HepG2 (cell line): ENCODE results near the gene PFDN2. TPM values are rescaled to one million over a fixed set of nuclear protein-coding genes. Genes with fewer than 3 reads are reported as not detected.
A peak's percentile ranks its signal among the peaks of the same experiment; 100 is the strongest.

Source experiments
- CENPX ChIP-seq: sonication (generic); formaldehyde crosslinking; IDR thresholded peaks from 2 replicates; pipeline ENCODE4 v1.9.0; 2021; ENCODE audit warnings: mild to moderate bottlenecking, missing genetic modification reagents, moderate library complexity
- CREB1 ChIP-seq, 2 experiments: fragments of 450-650 bp in 1 of 2; IDR thresholded peaks; 2 replicates each; pipeline ENCODE4 v1.6.1; 2016 to 2017; ENCODE audit warnings: control low read depth in 1 of 2, mild to moderate bottlenecking in 1 of 2, missing compliant biosample characterization in 1 of 2, missing genetic modification characterization in 1 of 2
- CREBL2 ChIP-seq: sonication (generic); formaldehyde crosslinking; IDR thresholded peaks from 2 replicates; pipeline ENCODE4 v1.8.1; 2023; ENCODE audit warnings: missing genetic modification reagents, mild to moderate bottlenecking, borderline replicate concordance
- ETS1 ChIP-seq: sonication (generic); formaldehyde crosslinking; IDR thresholded peaks from 2 replicates; pipeline ENCODE4 v1.4.0; 2020; ENCODE audit warnings: missing genetic modification reagents
- FOXP4 ChIP-seq: sonication (generic); formaldehyde crosslinking; IDR thresholded peaks from 2 replicates; pipeline ENCODE4 v1.4.0; 2020; ENCODE audit warnings: missing genetic modification reagents
- IKZF4 ChIP-seq: sonication (generic); formaldehyde crosslinking; IDR thresholded peaks from 2 replicates; pipeline ENCODE4 v1.5.1; 2020; ENCODE audit warnings: borderline replicate concordance, mild to moderate bottlenecking, low read depth, missing genetic modification reagents; ENCODE audit errors: not compliant biosample characterization
- ISL2 ChIP-seq: sonication (generic); formaldehyde crosslinking; IDR thresholded peaks from 2 replicates; pipeline ENCODE4 v1.5.0; 2020; ENCODE audit warnings: missing genetic modification reagents
- KDM2A ChIP-seq: sonication (generic); formaldehyde crosslinking; IDR thresholded peaks from 2 replicates; pipeline ENCODE4 v1.4.0; 2020; ENCODE audit warnings: low read depth, missing genetic modification reagents, borderline replicate concordance
- KDM6A ChIP-seq: IDR thresholded peaks from 2 replicates; pipeline ENCODE4 v1.6.1; 2016; ENCODE audit warnings: low read depth
- MEIS2 ChIP-seq: sonication (generic); formaldehyde crosslinking; IDR thresholded peaks from 2 replicates; pipeline ENCODE4 v1.9.0; 2021; ENCODE audit warnings: mild to moderate bottlenecking, missing genetic modification reagents
- RXRA ChIP-seq: sonication (generic); formaldehyde crosslinking; IDR thresholded peaks from 2 replicates; pipeline ENCODE4 v1.5.1; 2020; ENCODE audit warnings: missing genetic modification reagents
- SMAD3 ChIP-seq: sonication (generic); formaldehyde crosslinking; IDR thresholded peaks from 2 replicates; pipeline ENCODE4 v1.4.0; 2020; ENCODE audit warnings: missing genetic modification reagents
- SP2 ChIP-seq: sonication (generic); formaldehyde crosslinking; IDR thresholded peaks from 2 replicates; pipeline ENCODE4 v1.5.1; 2020; ENCODE audit warnings: mild to moderate bottlenecking, missing genetic modification reagents
- TOPORS ChIP-seq: sonication (generic); formaldehyde crosslinking; IDR thresholded peaks from 2 replicates; pipeline ENCODE4 v1.8.0; 2023; ENCODE audit warnings: mild to moderate bottlenecking, missing genetic modification reagents
- ZFP36L1 ChIP-seq: sonication (generic); formaldehyde crosslinking; IDR thresholded peaks from 2 replicates; pipeline ENCODE4 v1.8.0; 2022; ENCODE audit warnings: mild to moderate bottlenecking, missing genetic modification reagents, moderate library complexity
- ZNF30 ChIP-seq: sonication (generic); formaldehyde crosslinking; IDR thresholded peaks from 2 replicates; pipeline ENCODE4 v1.5.0; 2020; ENCODE audit warnings: mild to moderate bottlenecking, missing genetic modification reagents
- ZNF776 ChIP-seq: sonication (generic); formaldehyde crosslinking; IDR thresholded peaks from 2 replicates; pipeline ENCODE4 v1.4.0; 2020; ENCODE audit warnings: mild to moderate bottlenecking, missing genetic modification reagents
- polyA plus RNA-seq, 8 experiments: library from polyadenylated mRNA; depleted of rRNA in 3 of 8; stranded (reverse) in 7 of 8; unstranded in 1 of 8; fragments of >200 nt; fragmentation: Illumina TruSeq in 4 of 8; extraction: Trizol in 4 of 8; gene quantifications; 2 replicates each; pipeline versions ENCODE4 v1.2.1 to v1.2.3, GENCODE V29; 2011 to 2016; ENCODE audit warnings: low read depth in 4 of 8, missing spikeins in 1 of 8, mixed read lengths in 1 of 8; ENCODE audit not compliant: insufficient read depth in 1 of 8
- total RNA-seq, 5 experiments: library from RNA; depleted of rRNA; stranded (reverse); fragments of >200 nt; fragmentation: Illumina TruSeq; extraction: Trizol; gene quantifications; 2 replicates each; pipeline ENCODE4 v1.2.3, GENCODE V29; 2016; ENCODE audit warnings: low read depth in 1 of 5
- TF ChIP-seq, protein P1 (sequence below): sonication (generic); formaldehyde crosslinking; IDR thresholded peaks from one replicate; pipeline ENCODE4 v1.5.1; 2020; ENCODE audit warnings: mild to moderate bottlenecking, missing genetic modification reagents; ENCODE audit errors: not compliant biosample characterization

The PFDN2 gene
- total and polyA plus RNA-seq, 2 of the 13 experiments (the other 11 are each of a cell fraction or from before 2014, with no cell fraction given): 62.6 to 63.6 TPM

GRCh38 chr1:161082996-161083747, 34.7 kb downstream of the PFDN2 start (continued):
- TF ChIP-seq TOPORS (CRISPR knock-in tag) (no peak), KDM2A (peak; percentile 19; the same call in 1 of the 2 replicates), ETS1 (CRISPR knock-in tag) (no peak), SP2 (CRISPR knock-in tag) (no peak), ISL2 (CRISPR knock-in tag) (no peak), SMAD3 (CRISPR knock-in tag) (no peak), CREB1 (IDR thresholded peaks at IDR 0.05) (peak; percentile 90), CREB1 (CRISPR knock-in tag; IDR thresholded peaks at IDR 0.05) (peak; percentile 88), CREBL2 (CRISPR knock-in tag) (no peak), FOXP4 (0 out of 2 replicates have a peak, but pooled peaks have one; percentile 38), MEIS2 (CRISPR knock-in tag) (no peak), CENPX (no peak), ZNF30 (no peak), ZNF776 (CRISPR knock-in tag) (no peak), KDM6A (no peak), IKZF4 (CRISPR knock-in tag) (no peak), RXRA (CRISPR knock-in tag) (peak; percentile 59; the same call in 1 of the 2 replicates), ZFP36L1 (no peak)
- TF ChIP-seq, protein P1, sequence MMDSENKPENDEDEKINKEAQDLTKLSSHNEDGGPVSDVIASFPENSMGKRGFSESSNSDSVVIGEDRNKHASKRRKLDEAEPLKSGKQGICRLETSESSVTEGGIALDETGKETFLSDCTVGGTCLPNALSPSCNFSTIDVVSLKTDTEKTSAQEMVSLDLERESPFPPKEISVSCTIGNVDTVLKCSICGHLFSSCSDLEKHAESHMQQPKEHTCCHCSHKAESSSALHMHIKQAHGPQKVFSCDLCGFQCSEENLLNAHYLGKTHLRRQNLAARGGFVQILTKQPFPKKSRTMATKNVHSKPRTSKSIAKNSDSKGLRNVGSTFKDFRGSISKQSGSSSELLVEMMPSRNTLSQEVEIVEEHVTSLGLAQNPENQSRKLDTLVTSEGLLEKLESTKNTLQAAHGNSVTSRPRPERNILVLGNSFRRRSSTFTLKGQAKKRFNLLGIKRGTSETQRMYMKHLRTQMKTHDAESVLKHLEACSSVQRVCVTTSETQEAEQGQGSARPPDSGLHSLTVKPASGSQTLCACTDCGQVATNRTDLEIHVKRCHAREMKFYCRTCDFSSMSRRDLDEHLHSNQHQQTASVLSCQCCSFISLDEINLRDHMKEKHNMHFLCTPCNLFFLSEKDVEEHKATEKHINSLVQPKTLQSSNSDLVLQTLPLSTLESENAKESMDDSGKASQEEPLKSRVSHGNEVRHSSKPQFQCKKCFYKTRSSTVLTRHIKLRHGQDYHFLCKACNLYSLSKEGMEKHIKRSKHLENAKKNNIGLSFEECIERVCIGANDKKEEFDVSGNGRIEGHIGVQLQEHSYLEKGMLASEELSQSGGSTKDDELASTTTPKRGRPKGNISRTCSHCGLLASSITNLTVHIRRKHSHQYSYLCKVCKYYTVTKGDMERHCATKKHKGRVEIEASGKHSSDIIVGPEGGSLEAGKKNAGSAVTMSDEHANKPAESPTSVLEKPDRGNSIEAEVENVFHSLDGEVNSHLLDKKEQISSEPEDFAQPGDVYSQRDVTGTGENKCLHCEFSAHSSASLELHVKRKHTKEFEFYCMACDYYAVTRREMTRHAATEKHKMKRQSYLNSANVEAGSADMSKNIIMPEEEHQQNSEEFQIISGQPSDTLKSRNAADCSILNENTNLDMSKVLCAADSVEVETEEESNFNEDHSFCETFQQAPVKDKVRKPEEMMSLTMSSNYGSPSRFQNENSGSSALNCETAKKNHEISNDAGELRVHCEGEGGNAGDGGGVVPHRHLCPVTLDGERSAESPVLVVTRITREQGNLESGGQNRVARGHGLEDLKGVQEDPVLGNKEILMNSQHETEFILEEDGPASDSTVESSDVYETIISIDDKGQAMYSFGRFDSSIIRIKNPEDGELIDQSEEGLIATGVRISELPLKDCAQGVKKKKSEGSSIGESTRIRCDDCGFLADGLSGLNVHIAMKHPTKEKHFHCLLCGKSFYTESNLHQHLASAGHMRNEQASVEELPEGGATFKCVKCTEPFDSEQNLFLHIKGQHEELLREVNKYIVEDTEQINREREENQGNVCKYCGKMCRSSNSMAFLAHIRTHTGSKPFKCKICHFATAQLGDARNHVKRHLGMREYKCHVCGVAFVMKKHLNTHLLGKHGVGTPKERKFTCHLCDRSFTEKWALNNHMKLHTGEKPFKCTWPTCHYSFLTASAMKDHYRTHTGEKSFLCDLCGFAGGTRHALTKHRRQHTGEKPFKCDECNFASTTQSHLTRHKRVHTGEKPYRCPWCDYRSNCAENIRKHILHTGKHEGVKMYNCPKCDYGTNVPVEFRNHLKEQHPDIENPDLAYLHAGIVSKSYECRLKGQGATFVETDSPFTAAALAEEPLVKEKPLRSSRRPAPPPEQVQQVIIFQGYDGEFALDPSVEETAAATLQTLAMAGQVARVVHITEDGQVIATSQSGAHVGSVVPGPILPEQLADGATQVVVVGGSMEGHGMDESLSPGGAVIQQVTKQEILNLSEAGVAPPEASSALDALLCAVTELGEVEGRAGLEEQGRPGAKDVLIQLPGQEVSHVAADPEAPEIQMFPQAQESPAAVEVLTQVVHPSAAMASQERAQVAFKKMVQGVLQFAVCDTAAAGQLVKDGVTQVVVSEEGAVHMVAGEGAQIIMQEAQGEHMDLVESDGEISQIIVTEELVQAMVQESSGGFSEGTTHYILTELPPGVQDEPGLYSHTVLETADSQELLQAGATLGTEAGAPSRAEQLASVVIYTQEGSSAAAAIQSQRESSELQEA (CRISPR knock-in tag): no peak
